ENCODE measurements around the gene ACSF3.
"Not testable (repeated sequence)": the region's sequence is repeated elsewhere in the genome, so short reads cannot be mapped to it uniquely, and the experiment has no call there.

ACSF3 gene

GRCh38 chr16:89055894-89056555, 37.6 kb upstream of the ACSF3 start:
- in situ Hi-C loops (cut with MboI; ENCODE audit: low sequenced_read_pairs): no loop called here

GRCh38 chr16:89056592-89056991, 37.1 kb upstream of the ACSF3 start:
- in situ Hi-C loops (cut with MboI; ENCODE audit: low sequenced_read_pairs): no loop called here

- in situ Hi-C loops (cut with MboI; ENCODE audit: low sequenced_read_pairs): no loop called here
Observed at GRCh38 chr16:89057738-89058137, 35.9 kb upstream of the ACSF3 start.

GRCh38 chr16:89058812-89059211, 34.8 kb upstream of the ACSF3 start:
- in situ Hi-C loops (cut with MboI; ENCODE audit: low sequenced_read_pairs): no loop called here

GRCh38 chr16:89060207-89060794, 33.4 kb upstream of the ACSF3 start:
- in situ Hi-C loops (cut with MboI; ENCODE audit: low sequenced_read_pairs): no loop called here

GRCh38 chr16:89061086-89061485, 32.6 kb upstream of the ACSF3 start:
- in situ Hi-C loops (cut with MboI; ENCODE audit: low sequenced_read_pairs): no loop called here

- in situ Hi-C loops (cut with MboI; ENCODE audit: low sequenced_read_pairs): no loop called here
Observed at GRCh38 chr16:89061590-89062380, 31.9 kb upstream of the ACSF3 start.

- in situ Hi-C loops (cut with MboI; ENCODE audit: low sequenced_read_pairs): no loop called here
Observed at GRCh38 chr16:89062389-89063345, 31.0 kb upstream of the ACSF3 start.

- in situ Hi-C loops (cut with MboI; ENCODE audit: low sequenced_read_pairs): no loop called here
Observed at GRCh38 chr16:89063768-89064320, 29.8 kb upstream of the ACSF3 start.

- in situ Hi-C loops (cut with MboI; ENCODE audit: low sequenced_read_pairs): no loop called here
Observed at GRCh38 chr16:89064606-89065457, 28.8 kb upstream of the ACSF3 start.

- in situ Hi-C loops (cut with MboI; ENCODE audit: low sequenced_read_pairs): no loop called here
Observed at GRCh38 chr16:89065458-89065822, 28.2 kb upstream of the ACSF3 start.

GRCh38 chr16:89066721-89067120, 26.9 kb upstream of the ACSF3 start:
- in situ Hi-C loops (cut with MboI; ENCODE audit: low sequenced_read_pairs): no loop called here

- in situ Hi-C loops (cut with MboI; ENCODE audit: low sequenced_read_pairs): no loop called here
Observed at GRCh38 chr16:89067677-89068443, 25.8 kb upstream of the ACSF3 start.

GRCh38 chr16:89068814-89069616, 24.6 kb upstream of the ACSF3 start:
- in situ Hi-C loops (cut with MboI; ENCODE audit: low sequenced_read_pairs): not testable (repeated sequence)

- in situ Hi-C loops (cut with MboI; ENCODE audit: low sequenced_read_pairs): no loop called here
Observed at GRCh38 chr16:89069920-89070319, 23.7 kb upstream of the ACSF3 start.

- in situ Hi-C loops (cut with MboI; ENCODE audit: low sequenced_read_pairs): no loop called here
Observed at GRCh38 chr16:89070590-89070989, 23.1 kb upstream of the ACSF3 start.

- in situ Hi-C loops (cut with MboI; ENCODE audit: low sequenced_read_pairs): no loop called here
Observed at GRCh38 chr16:89071686-89072547, 21.7 kb upstream of the ACSF3 start.
